ENCODE measurements around the gene GIPR.
"Not testable (repeated sequence)": the region's sequence is repeated elsewhere in the genome, so short reads cannot be mapped to it uniquely, and the experiment has no call there.

GIPR gene

GRCh38 chr19:45646345-45646698 lies 21.7 kb upstream of the GIPR start:
- DNase-seq, result no peak

- DNase-seq, result no peak
Measured at GRCh38 chr19:45650722-45651121, 17.3 kb upstream of the GIPR start.

DNA sequence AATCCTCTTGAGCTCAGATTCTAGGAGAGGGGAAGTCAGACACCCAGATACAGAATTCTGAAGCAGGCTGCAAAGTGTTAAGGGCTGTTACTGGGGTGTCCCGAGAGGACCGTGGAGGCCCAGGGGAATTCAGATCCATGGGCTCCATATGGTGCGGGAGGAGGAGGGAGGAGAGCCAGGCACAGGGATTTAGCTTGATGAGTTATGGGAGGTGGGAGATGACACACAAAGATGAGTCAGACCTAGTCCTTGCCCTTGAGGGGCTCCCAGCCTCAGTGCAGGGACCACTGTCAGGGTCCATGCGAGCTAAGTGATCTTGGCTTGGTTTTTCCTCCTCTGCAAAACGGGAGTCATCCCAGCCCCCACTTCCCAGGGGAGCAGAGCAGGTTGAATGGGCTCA lies 14.4 kb upstream of the GIPR start:
- no peak for DNase-seq

- DNase-seq, result no peak
Measured at GRCh38 chr19:45655073-45655472, 12.9 kb upstream of the GIPR start.

DNA sequence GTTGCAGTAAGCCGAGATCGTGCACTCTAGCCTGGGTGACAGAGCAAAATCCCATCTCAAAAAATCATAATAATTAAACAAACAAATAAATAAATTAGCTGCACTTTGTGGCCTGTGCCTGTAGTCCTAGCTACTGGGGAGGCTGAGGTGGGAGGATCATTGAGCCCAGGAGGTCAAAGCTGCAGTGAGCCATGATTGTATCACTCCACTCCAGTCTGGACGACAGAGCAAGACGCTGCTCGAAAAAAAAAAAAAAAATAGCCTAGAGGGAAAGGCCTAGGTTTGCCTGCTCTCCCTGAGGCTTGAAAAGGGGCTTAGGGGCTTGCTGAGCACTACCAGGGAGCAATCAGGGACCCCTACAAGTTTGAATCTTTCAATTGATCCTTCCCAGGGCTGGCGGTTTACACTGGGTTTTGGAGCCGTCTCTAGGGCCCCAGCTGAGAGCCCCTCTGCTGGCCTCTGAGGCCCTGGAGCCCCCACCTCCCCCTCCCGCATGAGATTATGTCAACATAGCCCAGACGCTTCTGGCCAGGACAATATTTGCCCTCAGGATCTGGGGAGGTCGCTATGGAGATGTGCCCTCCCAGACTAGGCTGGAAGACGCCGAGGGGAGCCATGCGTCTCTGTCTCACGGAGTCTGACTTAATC lies 10.4 kb upstream of the GIPR start:
- no peak for DNase-seq

DNA sequence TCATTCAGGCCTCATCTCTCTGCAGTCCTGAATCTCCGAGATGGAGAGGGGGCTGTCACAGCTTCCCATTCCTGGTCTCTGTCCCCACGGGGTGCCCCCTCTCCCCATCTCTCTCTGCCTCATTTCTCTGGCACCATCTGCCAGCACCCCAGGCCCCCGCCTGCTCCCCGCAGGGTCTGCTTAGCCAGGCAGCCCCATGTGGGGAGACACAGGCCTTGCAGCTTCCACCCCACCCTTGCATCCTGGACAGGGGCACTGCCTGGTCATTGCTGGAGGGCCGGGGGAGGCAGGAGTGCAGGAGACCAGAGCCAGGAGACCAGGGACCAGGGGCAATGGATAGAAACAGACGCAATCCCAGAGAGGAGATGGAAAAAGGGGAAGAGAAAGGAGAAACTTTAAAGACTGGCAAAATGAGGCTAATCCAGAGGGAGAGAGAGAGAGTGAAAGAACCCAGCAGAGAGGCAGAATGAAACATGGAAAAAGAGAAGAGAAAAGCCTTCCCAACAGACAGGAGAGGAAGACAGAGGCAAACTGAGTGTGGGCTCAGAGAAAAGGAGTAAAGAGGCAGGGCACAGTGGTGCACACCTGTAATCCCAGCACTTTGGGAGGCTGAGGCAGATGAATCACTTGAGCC lies 8.8 kb upstream of the GIPR start:
- DNase-seq, result no peak

- no peak for DNase-seq
Measured at GRCh38 chr19:45660636-45661035, 7.4 kb upstream of the GIPR start.

DNA sequence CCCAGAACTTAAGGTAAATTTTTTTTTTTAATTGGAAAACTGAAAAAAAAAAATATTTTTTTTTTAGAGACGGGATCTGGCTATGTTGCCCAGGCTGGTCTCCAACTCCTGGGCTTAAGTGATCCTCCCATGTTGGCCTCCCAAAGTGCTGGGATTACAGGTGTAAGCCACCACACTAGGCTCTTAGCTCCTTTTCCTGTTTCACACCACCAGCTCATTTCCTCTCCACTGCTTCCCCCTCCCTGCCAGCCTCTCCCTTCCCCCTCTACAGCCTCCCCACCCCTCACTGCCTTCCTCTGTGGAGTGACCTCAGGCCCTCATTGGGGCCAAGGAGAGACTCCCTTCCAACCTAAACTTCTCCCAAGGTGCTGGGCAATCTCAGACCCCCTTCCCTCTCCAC lies 4.2 kb upstream of the GIPR start:
- DNase-seq, result no peak

- no peak for DNase-seq
Measured at GRCh38 chr19:45664575-45664974, 3.4 kb upstream of the GIPR start.

DNA sequence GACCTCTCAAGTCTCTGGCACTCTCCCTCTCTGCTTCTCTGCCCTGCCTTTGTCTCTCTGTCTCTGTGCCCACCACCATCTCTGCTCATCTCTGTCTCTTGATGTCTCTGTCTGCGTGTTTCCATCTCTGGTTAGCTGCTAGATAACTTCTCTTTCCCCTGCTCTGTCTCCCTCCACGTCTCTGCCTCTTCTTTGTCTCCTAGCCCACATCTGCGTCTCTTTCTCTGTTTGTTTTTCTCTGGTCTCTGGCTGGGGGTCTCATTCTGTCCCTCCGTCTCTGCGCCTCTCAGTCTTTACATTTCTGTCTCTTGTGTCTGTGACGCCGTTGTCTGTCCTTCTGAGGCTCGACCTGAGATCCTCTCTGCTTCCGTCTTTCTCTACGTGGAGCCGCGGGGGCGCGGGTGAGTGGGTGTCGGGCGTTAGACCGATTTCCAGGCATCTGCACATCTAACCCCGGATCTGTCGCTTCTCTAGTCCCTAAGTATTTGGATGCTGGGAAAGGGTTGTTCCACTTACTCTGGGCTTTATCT lies 386 bp downstream of the GIPR start:
- no peak for DNase-seq

DNA sequence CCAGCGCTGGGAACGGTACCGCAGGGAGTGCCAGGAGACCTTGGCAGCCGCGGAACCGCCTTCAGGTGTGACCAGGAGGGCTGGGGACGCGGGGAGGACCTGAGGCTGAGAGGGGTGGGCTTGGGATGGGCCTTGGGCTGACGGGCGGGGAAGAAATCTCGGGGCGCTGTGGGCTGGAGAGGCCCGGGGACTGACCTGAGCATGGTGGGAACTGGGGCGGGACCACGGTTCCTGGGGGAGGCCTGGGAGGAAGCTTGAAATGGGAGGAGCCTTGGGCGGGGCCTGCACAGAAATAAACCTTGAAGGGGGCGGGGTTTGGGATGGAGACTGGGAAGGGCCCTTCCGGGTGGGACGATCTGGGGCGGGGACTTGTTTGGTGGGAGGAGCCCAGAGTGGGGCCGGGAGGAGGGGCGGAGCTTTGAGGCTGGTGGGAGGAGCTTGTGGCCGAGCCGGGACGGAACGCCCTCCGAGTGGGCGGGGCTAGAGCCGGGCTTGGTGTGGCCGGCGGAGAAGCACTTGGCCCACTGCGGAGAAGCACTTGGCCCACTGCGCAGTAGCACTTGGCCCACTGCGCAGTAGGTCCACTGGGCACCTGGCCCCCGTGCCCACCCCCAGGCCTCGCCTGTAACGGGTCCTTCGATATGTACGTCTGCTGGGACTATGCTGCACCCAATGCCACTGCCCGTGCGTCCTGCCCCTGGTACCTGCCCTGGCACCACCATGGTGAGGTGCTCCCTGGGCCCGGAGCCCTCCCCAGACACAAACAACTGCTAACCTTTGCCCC lies 2.8 kb downstream of the GIPR start:
- DNase-seq, result peak; percentile 55

GRCh38 chr19:45674946-45675345 lies 6.9 kb downstream of the GIPR start:
- no peak for DNase-seq

- DNase-seq, result no peak
Measured at GRCh38 chr19:45676851-45677263, 8.8 kb downstream of the GIPR start.

DNA sequence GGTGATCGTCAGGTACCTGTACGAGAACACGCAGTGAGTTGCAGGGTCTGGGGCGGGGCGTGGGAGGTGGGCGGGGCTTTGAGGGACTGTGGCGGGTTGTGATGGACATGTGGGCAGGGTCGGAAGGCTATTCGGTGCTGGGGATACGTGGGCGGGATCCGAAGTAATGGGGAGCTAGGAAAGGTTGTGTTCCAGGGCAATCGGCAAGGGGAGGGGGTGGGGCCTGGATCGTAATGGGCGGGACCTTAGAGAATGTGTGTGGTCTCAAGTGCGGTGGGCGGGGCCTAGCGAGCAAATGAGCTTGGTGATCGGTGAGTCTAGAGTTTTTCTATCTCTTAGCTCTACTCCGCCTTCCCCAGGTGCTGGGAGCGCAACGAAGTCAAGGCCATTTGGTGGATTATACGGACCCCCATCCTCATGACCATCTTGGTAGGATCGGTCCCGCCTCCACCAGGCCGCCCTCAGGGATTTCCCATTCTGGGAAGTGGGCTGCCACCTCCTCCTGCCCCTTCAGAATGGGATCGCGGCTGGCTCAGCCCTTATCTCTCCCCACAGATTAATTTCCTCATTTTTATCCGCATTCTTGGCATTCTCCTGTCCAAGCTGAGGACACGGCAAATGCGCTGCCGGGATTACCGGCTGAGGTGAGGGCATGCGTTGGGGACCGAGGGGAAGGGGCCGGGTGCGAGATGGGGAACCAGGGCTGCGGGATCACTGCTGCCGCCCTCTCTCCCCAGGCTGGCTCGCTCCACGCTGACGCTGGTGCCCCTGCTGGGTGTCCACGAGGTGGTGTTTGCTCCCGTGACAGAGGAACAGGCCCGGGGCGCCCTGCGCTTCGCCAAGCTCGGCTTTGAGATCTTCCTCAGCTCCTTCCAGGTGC lies 9.6 kb downstream of the GIPR start:
- DNase-seq, result peak; percentile 62

GRCh38 chr19:45681391-45682015 lies 13.5 kb downstream of the GIPR start:
- DNase-seq, result peak; percentile 83

GRCh38 chr19:45682117-45682516 lies 14.1 kb downstream of the GIPR start:
- no peak for DNase-seq

DNA sequence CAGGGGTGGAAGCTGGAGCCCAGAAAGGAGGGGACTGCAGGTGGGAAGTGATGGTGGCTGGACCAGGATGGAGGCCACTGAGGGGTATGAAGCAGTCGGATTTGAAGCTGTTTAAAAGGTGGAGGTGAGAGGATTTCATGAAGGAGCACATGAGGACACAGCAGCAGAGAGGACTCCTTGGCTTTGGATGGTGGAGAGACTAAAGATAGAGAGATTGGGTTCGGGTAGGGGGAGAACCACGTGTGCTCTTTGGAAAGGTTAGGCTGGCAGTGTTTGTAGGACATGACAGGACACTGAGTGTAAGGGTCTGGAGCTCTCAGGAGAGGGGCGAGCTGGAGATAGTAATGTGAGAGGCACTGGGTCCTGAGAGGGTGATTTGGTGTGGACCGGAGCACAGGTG lies 14.9 kb downstream of the GIPR start:
- DNase-seq, result no peak

- not testable (repeated sequence) for DNase-seq
Measured at GRCh38 chr19:45685045-45685444, 17.0 kb downstream of the GIPR start.

GRCh38 chr19:45687599-45687998 lies 19.6 kb downstream of the GIPR start:
- no peak for DNase-seq

DNA sequence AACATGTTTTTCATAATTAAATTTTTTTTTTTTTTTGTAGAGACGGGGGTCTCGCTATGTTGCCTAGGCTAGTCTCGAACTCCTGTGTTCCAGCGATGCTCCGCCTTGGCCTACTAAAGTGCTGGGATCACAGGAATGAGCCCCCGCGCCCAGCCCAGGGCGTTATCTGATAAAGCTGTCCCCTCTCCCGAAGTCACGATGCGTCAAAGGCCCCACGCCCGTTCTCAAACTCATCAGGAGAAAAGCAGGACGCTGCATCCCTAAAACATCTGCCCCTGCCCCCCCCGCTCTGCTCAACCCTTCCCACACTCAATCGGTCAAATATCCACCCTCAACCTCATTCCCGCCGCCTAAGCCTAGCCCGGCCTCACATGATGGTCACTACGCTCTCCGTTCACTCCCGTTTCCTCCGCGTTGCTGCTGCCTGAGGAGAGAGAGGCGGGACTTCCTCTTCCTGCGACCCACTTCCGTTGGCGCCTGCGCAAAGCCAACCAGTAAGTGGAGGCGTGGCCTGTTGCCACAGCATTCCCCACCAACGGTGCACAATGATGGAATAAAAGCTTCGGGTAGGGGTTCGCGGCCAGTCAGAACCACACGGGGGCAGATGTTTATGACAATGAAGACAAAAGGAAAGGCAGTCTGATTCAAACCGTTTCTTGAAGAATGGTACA lies 23.6 kb downstream of the GIPR start, which contains the start of gene SNRPD2:
TSS of gene SNRPD2 (minus strand) at position 438 of the 671 bp plus-strand sequence. CDS start at position 373, 65 bp downstream.
- peak; percentile 96 for DNase-seq

Measured in left hindlimb (tissue), 1 donor.